C4-2B (cell line): ENCODE results near the gene PCDH17.

Experiments used
- CTCF ChIP-seq: fragments of 450-650 bp; conservative IDR thresholded peaks from 2 replicates; pipeline ENCODE4 v1.5.1; 2017; ENCODE audit warnings: mild to moderate bottlenecking
- ZFX ChIP-seq: fragments of 450-650 bp; IDR thresholded peaks from 2 replicates; pipeline ENCODE4 v1.6.1; 2017

- TF ChIP-seq CTCF (no peak), ZFX (no peak)
Observed at GRCh38 chr13:57588639-57589038, 42.9 kb upstream of the PCDH17 start.
